Measurements from ENCODE around the gene VPS41.

The VPS41 gene

GRCh38 chr7:38801786-38802185, 107.2 kb downstream of the VPS41 start:
- DNase-seq = no peak

GRCh38 chr7:38798552-38799267, 110.3 kb downstream of the VPS41 start:
- no peak for DNase-seq

GRCh38 chr7:38796626-38797501, 112.1 kb downstream of the VPS41 start:
- peak; percentile 8 for DNase-seq

GRCh38 chr7:38795593-38795992, 113.4 kb downstream of the VPS41 start:
- DNase-seq = no peak

GRCh38 chr7:38781991-38782390, 127.0 kb downstream of the VPS41 start:
- DNase-seq = no peak

GRCh38 chr7:38777609-38778008, 131.4 kb downstream of the VPS41 start:
- no peak for DNase-seq

GRCh38 chr7:38775506-38776175, 133.3 kb downstream of the VPS41 start:
- DNase-seq = no peak

- no peak for DNase-seq
Measured at GRCh38 chr7:38773430-38773829, 135.6 kb downstream of the VPS41 start.

- no peak for DNase-seq
Measured at GRCh38 chr7:38760226-38760625, 148.8 kb downstream of the VPS41 start.

- DNase-seq = no peak
Measured at GRCh38 chr7:38759028-38759427, 150.0 kb downstream of the VPS41 start.

- DNase-seq = no peak
Measured at GRCh38 chr7:38757931-38758330, 151.1 kb downstream of the VPS41 start.

- DNase-seq = no peak
Measured at GRCh38 chr7:38756521-38756920, 152.5 kb downstream of the VPS41 start.

GRCh38 chr7:38753347-38753746, 155.6 kb downstream of the VPS41 start:
- DNase-seq = no peak

- no peak for DNase-seq
Measured at GRCh38 chr7:38751416-38751815, 157.6 kb downstream of the VPS41 start.

GRCh38 chr7:38748056-38748610, 160.9 kb downstream of the VPS41 start:
- no peak for DNase-seq

GRCh38 chr7:38746438-38746837, 162.6 kb downstream of the VPS41 start:
- no peak for DNase-seq

- DNase-seq = peak; percentile 72
Measured at GRCh38 chr7:38744746-38745145, 164.2 kb downstream of the VPS41 start.

- no peak for DNase-seq
Measured at GRCh38 chr7:38743899-38744298, 165.1 kb downstream of the VPS41 start.

- no peak for DNase-seq
Measured at GRCh38 chr7:38740041-38740440, 168.9 kb downstream of the VPS41 start.

- no peak for DNase-seq
Measured at GRCh38 chr7:38736138-38736537, 172.9 kb downstream of the VPS41 start.

GRCh38 chr7:38731215-38731614, 177.8 kb downstream of the VPS41 start:
- no peak for DNase-seq

GRCh38 chr7:38728145-38728544, 180.8 kb downstream of the VPS41 start:
- no peak for DNase-seq

GRCh38 chr7:38727184-38727940, 181.6 kb downstream of the VPS41 start:
- no peak for DNase-seq

All from MV-4-11 (cell line).